IMR-90 (cell line): ENCODE measurements around the gene EIF2B5. TPM values are rescaled to one million over a fixed set of nuclear protein-coding genes. Genes with fewer than 3 reads are reported as not detected.

Experiments used
- ATAC-seq: fragments of 200-7000 bp; cut with Tn5 transposase; 2 replicates; pipeline ENCODE4 v1.9.1; 2020; ENCODE audit warnings: low read depth, mild to moderate bottlenecking, moderate library complexity
- BruUV-seq: library from RNA; stranded (reverse); fragments of 400-500 nt; replicated peaks from 2 replicates; lab custom pipeline; 2021; lab: Mats Ljungman, UMichigan
- CTCF ChIA-PET: fragments of 300-600 bp; formaldehyde crosslinking; extraction: SDS; loops from one replicate; lab custom pipeline; 2021; ENCODE audit warnings: antibody characterized with exemption; lab: Yijun Ruan, JAX
- POLR2A ChIA-PET: fragments of 300-600 bp; sonication (Branson Sonifier 250); formaldehyde crosslinking; loops from one replicate; lab custom pipeline; 2022; ENCODE audit warnings: antibody characterized with exemption; ENCODE audit not compliant: unreplicated experiment; lab: Charles Lee
- DNase-seq: peaks from one replicate; pipeline ENCODE4 v3.0.0; 2013
- H2AFZ ChIP-seq: replicated peaks from 2 replicates; pipeline ENCODE3; 2013; ENCODE audit warnings: low read length, mild to moderate bottlenecking; ENCODE audit not compliant: poor library complexity
- H2AK5ac ChIP-seq: 2 replicates; pipeline ENCODE4 v1.6.1; 2013; ENCODE audit warnings: low read depth, low read length, inconsistent platforms
- H2AK9ac ChIP-seq: replicated peaks from 2 replicates; pipeline ENCODE3; 2013; ENCODE audit warnings: mild to moderate bottlenecking, low read depth, low read length, moderate library complexity; ENCODE audit not compliant: poor library complexity
- H2BK120ac ChIP-seq: 2 replicates; pipeline ENCODE4 v1.6.1; 2013; ENCODE audit warnings: low read depth, low read length, inconsistent platforms
- H2BK15ac ChIP-seq: 3 replicates; pipeline ENCODE4 v1.6.1; 2013; ENCODE audit warnings: low read depth, low read length, inconsistent platforms
- H2BK20ac ChIP-seq: 2 replicates; pipeline ENCODE4 v1.6.1; 2013; ENCODE audit warnings: low read depth, mild to moderate bottlenecking, inconsistent platforms, low read length, moderate library complexity
- H2BK5ac ChIP-seq: 2 replicates; pipeline ENCODE4 v1.6.1; 2013; ENCODE audit warnings: mild to moderate bottlenecking, low read depth, low read length, inconsistent platforms; ENCODE audit not compliant: poor library complexity, severe bottlenecking
- H3K14ac ChIP-seq: replicated peaks from 2 replicates; pipeline ENCODE4 v1.6.1; 2013; ENCODE audit warnings: low read depth, low read length, inconsistent platforms
- H3K18ac ChIP-seq: 2 replicates; pipeline ENCODE4 v1.6.1; 2013; ENCODE audit warnings: low read depth, low read length, control low read depth
- H3K23ac ChIP-seq: 2 replicates; pipeline ENCODE4 v1.6.1; 2013; ENCODE audit warnings: low read depth, low read length, inconsistent platforms
- H3K27ac ChIP-seq: 2 replicates; pipeline ENCODE4 v1.5.1; 2013; ENCODE audit warnings: mild to moderate bottlenecking, control low read depth, low read length; ENCODE audit not compliant: insufficient read depth
- H3K27me3 ChIP-seq: 2 replicates; pipeline ENCODE4 v1.6.1; 2013; ENCODE audit warnings: low read length; ENCODE audit not compliant: control insufficient read depth, insufficient read depth
- H3K36me3 ChIP-seq: 2 replicates; pipeline ENCODE4 v1.6.1; 2013; ENCODE audit warnings: low read length, mixed read lengths; ENCODE audit not compliant: control insufficient read depth, insufficient read depth
- H3K4ac ChIP-seq: 2 replicates; pipeline ENCODE4 v1.6.1; 2013; ENCODE audit warnings: low read depth, low read length, inconsistent platforms
- H3K4me1 ChIP-seq: 2 replicates; pipeline ENCODE4 v1.6.1; 2013; ENCODE audit warnings: low read length, mixed read lengths; ENCODE audit not compliant: control insufficient read depth, insufficient read depth
- H3K4me2 ChIP-seq: 2 replicates; pipeline ENCODE4 v1.6.1; 2013; ENCODE audit warnings: low read depth, mild to moderate bottlenecking, control low read depth, low read length, moderate library complexity
- H3K4me3 ChIP-seq: 2 replicates; pipeline ENCODE4 v1.5.1; 2013; ENCODE audit warnings: low read depth, mild to moderate bottlenecking, control low read depth, low read length, moderate library complexity; ENCODE audit not compliant: insufficient read depth
- H3K56ac ChIP-seq: 2 replicates; pipeline ENCODE4 v1.6.1; 2013; ENCODE audit warnings: low read length, inconsistent platforms; ENCODE audit not compliant: insufficient read depth; ENCODE audit errors: extremely low read depth
- H3K79me1 ChIP-seq, 2 experiments: 2 replicates each; pipeline ENCODE4 v1.6.1; 2013; ENCODE audit warnings: low read length in 2 of 2, inconsistent platforms in 1 of 2, low read depth in 1 of 2
- H3K9ac ChIP-seq: 2 replicates; pipeline ENCODE4 v1.6.1; 2013; ENCODE audit warnings: low read depth, low read length, control low read depth
- H3K9me1 ChIP-seq: 2 replicates; pipeline ENCODE4 v1.6.1; 2013; ENCODE audit warnings: low read length, inconsistent platforms; ENCODE audit not compliant: insufficient read depth
- H3K9me3 ChIP-seq: 2 replicates; pipeline ENCODE4 v1.6.1; 2013; ENCODE audit warnings: low read length; ENCODE audit not compliant: control insufficient read depth, insufficient read depth
- H4K20me1 ChIP-seq: 2 replicates; pipeline ENCODE4 v1.6.1; 2013; ENCODE audit warnings: low read length, inconsistent platforms; ENCODE audit not compliant: insufficient read depth
- H4K5ac ChIP-seq: 2 replicates; pipeline ENCODE4 v1.6.1; 2013; ENCODE audit warnings: mild to moderate bottlenecking, low read depth, low read length, control low read depth
- H4K8ac ChIP-seq, 2 experiments: 2 replicates each; pipeline ENCODE4 v1.6.1; 2013; ENCODE audit warnings: low read depth in 2 of 2, low read length in 2 of 2, control low read depth in 1 of 2, inconsistent platforms in 1 of 2
- H4K91ac ChIP-seq: 2 replicates; pipeline ENCODE4 v1.6.1; 2013; ENCODE audit warnings: low read depth, low read length, inconsistent platforms; ENCODE audit not compliant: insufficient read depth
- RAD21 ChIP-seq: IDR thresholded peaks from 2 replicates; pipeline ENCODE4 v1.6.1; 2012; ENCODE audit warnings: low read length, improper control_type of control experiment
- WGBS, 2 experiments: methylation state at CpG; one replicate each; pipeline versions ENCODE4 v1.1.5 to v1.1.7; 2013; ENCODE audit warnings: missing lambda C conversion rate in 2 of 2; ENCODE audit not compliant: insufficient read length in 1 of 2; ENCODE audit errors: extremely low coverage in 2 of 2; 5-methylcytosine and 5-hydroxymethylcytosine counted together
- dilution Hi-C: fragments of 300-500 bp; cut with HindIII; formaldehyde crosslinking; loops from one replicate; pipeline ENCODE4 v1.14.3; 2018; ENCODE audit warnings: low sequenced_read_pairs; ENCODE audit not compliant: unreplicated experiment
- in situ Hi-C: fragments of 300-500 bp; cut with MboI; formaldehyde crosslinking; loops from 3 replicates; pipeline ENCODE4 v1.14.3; 2019; ENCODE audit warnings: low sequenced_read_pairs, inconsistent platforms, mixed read lengths
- intact Hi-C: fragments of 100-400 bp; cut with micrococcal nuclease; formaldehyde crosslinking; loops from 2 replicates; pipeline ENCODE4 v1.10.0; 2022
- polyA plus RNA-seq, 3 experiments: library from polyadenylated mRNA; depleted of rRNA; stranded (reverse); fragments of >200 nt; gene quantifications; 2 replicates each; pipeline ENCODE4 v1.2.3, GENCODE V29; 2012; ENCODE audit warnings: low replicate concordance in 1 of 3
- total RNA-seq: library from RNA; depleted of rRNA; stranded (reverse); fragments of >200 nt; gene quantifications from 2 replicates; pipeline ENCODE4 v1.2.3, GENCODE V29; 2012

The EIF2B5 gene
- total and polyA plus RNA-seq, 2 of the 4 experiments (the other 2 are of a cell fraction) = 31.7 to 37.6 TPM

DNA sequence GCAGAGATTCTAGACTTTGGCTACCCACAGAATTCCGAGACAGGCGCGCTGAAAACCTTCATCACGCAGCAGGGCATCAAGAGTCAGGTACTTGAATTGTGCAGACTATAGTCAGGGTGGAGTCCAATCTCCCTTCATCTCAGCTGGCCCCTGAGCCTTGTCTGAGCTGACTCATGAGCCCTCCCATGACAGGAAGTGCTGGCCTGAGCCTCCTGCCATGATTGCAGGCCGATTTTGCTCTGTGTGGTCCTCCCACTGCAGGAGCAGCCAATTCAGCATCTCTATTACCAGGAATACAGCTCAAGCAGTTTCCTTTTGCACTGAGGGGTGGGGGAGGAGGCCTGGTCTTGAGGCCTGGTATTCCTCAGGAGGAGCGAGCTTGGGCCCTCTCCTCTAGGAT lies 45.0 kb downstream of the EIF2B5 start:
- ChIA-PET POLR2A (interaction anchor here (0.7 kb wide), 1 partner anchor 267 kb away, joined by 3 read pairs; no protein-coding TSS in a partner anchor), CTCF (interaction anchor here (1.1 kb wide), 1 partner anchor 48 kb away, joined by 3 read pairs; no protein-coding TSS in a partner anchor)
- no peak overlapping the region for H2BK15ac ChIP-seq
- no peak overlapping the region for H4K8ac ChIP-seq
- no peak overlapping the region for H3K4ac ChIP-seq
- H2BK5ac ChIP-seq = no peak overlapping the region
- H3K36me3 ChIP-seq = peaks cover 72% of the 10 kb centered on the region
- H4K91ac ChIP-seq = no peak overlapping the region
- BruUV-seq = no TSS peak
- H4K20me1 ChIP-seq = peaks cover 49% of the 10 kb centered on the region
- no peak overlapping the region for H2BK20ac ChIP-seq
- in situ Hi-C loops = no loop called here
- no peak for ATAC-seq
- dilution Hi-C loops = no loop called here
- H3K4me3 ChIP-seq = no peak overlapping the region
- H2AFZ ChIP-seq = no peak overlapping the region
- no peaks in the 10 kb centered on the region for H3K9me3 ChIP-seq
- no peak for TF ChIP-seq RAD21
- no peak overlapping the region for H4K5ac ChIP-seq
- no peak overlapping the region for H3K9ac ChIP-seq
- H3K23ac ChIP-seq = no peak overlapping the region
- no peak overlapping the region for H3K56ac ChIP-seq
- peaks cover 15% of the 10 kb centered on the region for H3K9me1 ChIP-seq
- H3K18ac ChIP-seq = no peak overlapping the region
- no peak overlapping the region for H2AK5ac ChIP-seq
- peaks cover 32 to 60% of the 10 kb centered on the region in 2 experiments for H3K79me1 ChIP-seq
- peak; percentile 68 for DNase-seq
- H2BK120ac ChIP-seq = no peak overlapping the region
- H3K27me3 ChIP-seq = no peaks in the 10 kb centered on the region
- H3K14ac ChIP-seq = no peak overlapping the region
- no peak overlapping the region for H3K27ac ChIP-seq
- H3K4me1 ChIP-seq = peaks cover 10% of the 10 kb centered on the region
- H3K4me2 ChIP-seq = no peak overlapping the region
- intact Hi-C loops = no loop called here
- no CpG with 5 or more reads among the region's 6 CpGs for WGBS, 2 experiments
- peak overlapping the region; percentile 13 for H2AK9ac ChIP-seq
